Keratinocyte (primary cell): ENCODE data around the gene BCOR.

ENCODE experiments used
- EZH2 ChIP-seq: IDR thresholded peaks from one replicate; pipeline ENCODE4 v1.6.1; 2012; ENCODE audit warnings: inconsistent platforms, mild to moderate bottlenecking, low read length, moderate library complexity
- TF ChIP-seq, protein P1 (sequence below), 3 experiments: IDR thresholded peaks in 1 of 3; conservative IDR thresholded peaks in 1 of 3; optimal IDR thresholded peaks in 1 of 3; 2 replicates in 2 of 3; 3 replicates in 1 of 3; pipeline versions ENCODE3 to v1.5.1; 2011; ENCODE audit warnings: low read length in 3 of 3, mild to moderate bottlenecking in 3 of 3, moderate library complexity in 2 of 3, control low read depth in 1 of 3, inconsistent platforms in 1 of 3; ENCODE audit not compliant: insufficient read depth in 2 of 3; ENCODE audit errors: extremely low read depth in 1 of 3

DNA sequence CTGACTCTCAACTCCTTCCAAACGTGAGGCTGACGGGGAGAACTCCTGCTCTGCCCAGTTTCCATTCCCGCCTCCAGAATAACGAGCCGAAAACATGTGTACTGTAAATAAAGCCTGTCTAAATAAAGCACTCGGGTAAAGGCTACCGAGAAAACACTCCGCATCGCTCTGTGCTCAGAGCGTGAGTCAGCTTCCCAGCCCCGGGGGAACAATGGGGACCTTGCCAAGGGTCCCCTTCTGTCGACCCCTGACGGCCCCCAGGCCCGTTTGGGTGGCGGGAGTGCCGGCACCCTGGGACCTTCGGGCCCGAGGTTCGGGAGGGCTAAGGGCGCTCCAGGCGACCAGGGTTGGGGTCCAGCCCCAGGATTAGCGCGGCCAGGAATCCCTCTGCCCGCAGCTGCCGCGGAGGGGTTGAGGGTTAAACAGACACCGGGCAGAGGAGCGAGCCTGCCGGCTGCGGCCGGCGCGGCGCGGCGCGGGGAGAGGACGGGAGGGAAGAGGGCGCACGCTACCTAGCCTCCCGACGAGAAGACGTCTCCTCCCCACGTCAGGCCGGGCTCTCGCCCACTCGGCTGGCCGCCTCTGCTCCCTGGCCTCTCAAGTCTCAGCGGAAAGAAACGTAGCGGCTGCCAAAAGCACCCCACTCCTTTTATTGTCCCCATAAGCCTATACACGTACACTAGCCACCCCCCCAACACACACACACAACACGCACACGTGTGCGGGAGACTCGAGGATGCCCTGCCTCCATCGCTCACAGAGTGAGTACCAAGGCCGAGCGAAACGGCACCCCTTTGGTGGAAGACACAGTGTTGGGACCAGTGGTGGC lies 85.5 kb downstream of the BCOR start:
- TF ChIP-seq, protein P1, sequence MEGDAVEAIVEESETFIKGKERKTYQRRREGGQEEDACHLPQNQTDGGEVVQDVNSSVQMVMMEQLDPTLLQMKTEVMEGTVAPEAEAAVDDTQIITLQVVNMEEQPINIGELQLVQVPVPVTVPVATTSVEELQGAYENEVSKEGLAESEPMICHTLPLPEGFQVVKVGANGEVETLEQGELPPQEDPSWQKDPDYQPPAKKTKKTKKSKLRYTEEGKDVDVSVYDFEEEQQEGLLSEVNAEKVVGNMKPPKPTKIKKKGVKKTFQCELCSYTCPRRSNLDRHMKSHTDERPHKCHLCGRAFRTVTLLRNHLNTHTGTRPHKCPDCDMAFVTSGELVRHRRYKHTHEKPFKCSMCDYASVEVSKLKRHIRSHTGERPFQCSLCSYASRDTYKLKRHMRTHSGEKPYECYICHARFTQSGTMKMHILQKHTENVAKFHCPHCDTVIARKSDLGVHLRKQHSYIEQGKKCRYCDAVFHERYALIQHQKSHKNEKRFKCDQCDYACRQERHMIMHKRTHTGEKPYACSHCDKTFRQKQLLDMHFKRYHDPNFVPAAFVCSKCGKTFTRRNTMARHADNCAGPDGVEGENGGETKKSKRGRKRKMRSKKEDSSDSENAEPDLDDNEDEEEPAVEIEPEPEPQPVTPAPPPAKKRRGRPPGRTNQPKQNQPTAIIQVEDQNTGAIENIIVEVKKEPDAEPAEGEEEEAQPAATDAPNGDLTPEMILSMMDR (optimal IDR thresholded peaks at IDR 0.05 in 1 of 3, IDR thresholded peaks at IDR 0.05 in 1 of 3, conservative IDR thresholded peaks at IDR 0.05 in 1 of 3; ENCODE audit: extremely low read depth in 1 of 3, insufficient read depth in 2 of 3, low read length in 3 of 3) = no peak
- no peak for TF ChIP-seq EZH2
